Uterus (tissue), 4 donors: ENCODE measurements around the gene ZNF263. TPM values are rescaled to one million over a fixed set of nuclear protein-coding genes. Genes with fewer than 3 reads are reported as not detected.
A peak's percentile ranks its signal among the peaks of the same experiment; 100 is the strongest.

Experiments
- DNase-seq, 2 donors: peaks; one replicate each; pipeline ENCODE4 v3.0.0-alpha.2; 2019 to 2020
- H3K27ac ChIP-seq, 2 donors: fragments of 200-600 bp; sonication (generic); 1 replicate in 1 of 2; 2 replicates in 1 of 2; pipeline ENCODE4 v1.5.1; 2016 to 2018
- H3K27me3 ChIP-seq, 2 donors: fragments of 200-600 bp; sonication (generic); one replicate each; pipeline ENCODE4 v1.5.1; 2018 to 2019; ENCODE audit warnings: control low read depth in 1 of 2
- H3K36me3 ChIP-seq, 2 donors: fragments of 200-600 bp; sonication (generic); one replicate each; pipeline ENCODE4 v1.5.1; 2019; ENCODE audit warnings: control low read depth in 1 of 2
- H3K4me1 ChIP-seq, 2 donors: fragments of 200-600 bp; sonication (generic); one replicate each; pipeline ENCODE4 v1.5.1; 2018 to 2019; ENCODE audit warnings: control low read depth in 1 of 2
- H3K4me3 ChIP-seq, 2 donors: fragments of 200-600 bp; sonication (generic); 1 replicate in 1 of 2; 2 replicates in 1 of 2; pipeline ENCODE4 v1.5.1; 2018 to 2019; ENCODE audit warnings: mild to moderate bottlenecking in 1 of 2
- H3K9me3 ChIP-seq, 2 donors: fragments of 200-600 bp; sonication (generic); one replicate each; pipeline ENCODE4 v1.5.1; 2019; ENCODE audit warnings: control low read depth in 1 of 2
- POLR2A ChIP-seq, 2 donors: fragments of 450-650 bp; IDR thresholded peaks; one replicate each; pipeline ENCODE4 v1.6.1; 2016; ENCODE audit warnings: antibody characterized with exemption in 2 of 2, mild to moderate bottlenecking in 1 of 2, moderate library complexity in 1 of 2
- intact Hi-C: fragments of 100-400 bp; cut with DNase I; formaldehyde crosslinking; loops from one replicate; pipeline ENCODE4 v1.15.1; 2023; ENCODE audit warnings: low total_unique reads
- total RNA-seq, 4 donors: library from RNA; depleted of rRNA in 3 of 4; stranded (reverse); fragments of >200 nt in 3 of 4; gene quantifications; one replicate each; pipeline versions ENCODE4 v1.1.0 to v1.2.4, GENCODE V29; 2014 to 2023
- TF ChIP-seq, protein P1 (sequence below), 4 experiments: fragments of 200-600 bp in 2 of 4; fragments of 450-650 bp in 2 of 4; sonication (generic) in 2 of 4; IDR thresholded peaks; one replicate each; pipeline ENCODE4 v1.5.1; 2016 to 2019; ENCODE audit warnings: antibody characterized with exemption in 4 of 4, mild to moderate bottlenecking in 2 of 4, moderate library complexity in 1 of 4
- donor health status: DM: yes; HTN: yes; CAD: no.

The ZNF263 gene
- total RNA-seq, 4 donors from 2014 or later = 13.2 to 82.5 (median 53.9) TPM

DNA sequence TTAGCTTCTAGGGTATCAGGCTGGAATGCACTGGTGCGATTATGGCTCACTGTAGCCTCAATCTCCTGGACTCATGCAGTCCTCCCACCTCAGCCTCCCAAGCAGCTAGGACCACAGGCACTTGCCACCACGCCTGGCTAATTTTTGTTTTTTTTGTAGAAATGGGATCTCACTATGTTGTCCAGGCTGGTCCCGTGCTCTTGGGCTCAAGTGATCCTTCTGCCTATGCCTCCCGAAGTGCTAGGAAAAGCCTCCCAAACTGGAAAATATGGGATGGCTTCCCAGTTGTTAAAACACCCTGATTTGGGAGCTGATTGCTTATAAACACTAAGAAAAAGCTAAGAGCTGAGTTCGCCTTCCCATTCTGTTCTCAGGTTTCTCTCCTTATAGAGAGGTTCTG lies 6.6 kb upstream of the ZNF263 start:
- no peak for DNase-seq
- intact Hi-C loops = no loop called here

DNA sequence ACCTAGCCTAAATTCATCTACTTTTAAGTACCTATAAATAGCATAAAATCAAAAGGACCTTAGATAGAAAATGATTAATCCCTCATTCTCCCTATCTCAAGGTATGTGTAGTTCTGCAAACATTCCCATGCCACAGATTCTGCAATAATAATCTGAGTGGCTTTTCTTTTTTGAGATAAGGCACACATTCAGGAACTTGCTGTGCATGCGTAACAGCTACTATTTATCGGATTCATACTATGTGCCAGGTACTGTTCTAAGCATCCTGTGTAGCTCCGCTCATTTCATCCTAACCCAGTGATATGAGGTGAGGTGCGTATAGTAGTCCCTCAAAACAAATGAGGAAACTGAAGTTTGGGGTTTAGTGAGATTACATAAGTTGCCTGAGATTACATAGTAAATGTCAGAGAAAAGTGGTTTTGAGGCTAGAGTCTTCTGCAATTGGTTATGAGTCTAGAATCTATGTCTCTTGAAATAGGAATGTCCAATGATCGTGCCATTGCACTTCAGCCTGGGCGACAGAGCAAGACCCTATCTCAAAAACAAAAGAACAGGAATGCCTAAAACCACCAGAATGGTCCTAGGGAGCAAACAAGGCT lies 2.0 kb upstream of the ZNF263 start:
- Histone ChIP-seq H3K4me3 (no peak overlapping the region), H3K4me1 (peaks cover 0 to 6% of the 10 kb centered on the region in 2 donors), H3K36me3 (no peaks in the 10 kb centered on the region), H3K9me3 (peaks cover 0 to 4% of the 10 kb centered on the region in 2 donors), H3K27me3 (no peaks in the 10 kb centered on the region), H3K27ac (no peak overlapping the region)
- intact Hi-C loops = no loop called here
- no peak for TF ChIP-seq POLR2A (IDR thresholded peaks at IDR 0.05)
- TF ChIP-seq, protein P1, sequence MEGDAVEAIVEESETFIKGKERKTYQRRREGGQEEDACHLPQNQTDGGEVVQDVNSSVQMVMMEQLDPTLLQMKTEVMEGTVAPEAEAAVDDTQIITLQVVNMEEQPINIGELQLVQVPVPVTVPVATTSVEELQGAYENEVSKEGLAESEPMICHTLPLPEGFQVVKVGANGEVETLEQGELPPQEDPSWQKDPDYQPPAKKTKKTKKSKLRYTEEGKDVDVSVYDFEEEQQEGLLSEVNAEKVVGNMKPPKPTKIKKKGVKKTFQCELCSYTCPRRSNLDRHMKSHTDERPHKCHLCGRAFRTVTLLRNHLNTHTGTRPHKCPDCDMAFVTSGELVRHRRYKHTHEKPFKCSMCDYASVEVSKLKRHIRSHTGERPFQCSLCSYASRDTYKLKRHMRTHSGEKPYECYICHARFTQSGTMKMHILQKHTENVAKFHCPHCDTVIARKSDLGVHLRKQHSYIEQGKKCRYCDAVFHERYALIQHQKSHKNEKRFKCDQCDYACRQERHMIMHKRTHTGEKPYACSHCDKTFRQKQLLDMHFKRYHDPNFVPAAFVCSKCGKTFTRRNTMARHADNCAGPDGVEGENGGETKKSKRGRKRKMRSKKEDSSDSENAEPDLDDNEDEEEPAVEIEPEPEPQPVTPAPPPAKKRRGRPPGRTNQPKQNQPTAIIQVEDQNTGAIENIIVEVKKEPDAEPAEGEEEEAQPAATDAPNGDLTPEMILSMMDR (IDR thresholded peaks at IDR 0.05) = no peak
- no peak for DNase-seq

More for the DNA sequence above, 6.6 kb upstream of the ZNF263 start:
- H3K27me3 ChIP-seq = no peaks in the 10 kb centered on the region
- no peak overlapping the region for H3K4me3 ChIP-seq
- TF ChIP-seq, protein P1 (IDR thresholded peaks at IDR 0.05) = no peak
- no peak for TF ChIP-seq POLR2A (IDR thresholded peaks at IDR 0.05)
- no peak overlapping the region for H3K27ac ChIP-seq
- no peaks in the 10 kb centered on the region for H3K9me3 ChIP-seq
- H3K36me3 ChIP-seq = no peaks in the 10 kb centered on the region
- no peaks in the 10 kb centered on the region for H3K4me1 ChIP-seq

DNA sequence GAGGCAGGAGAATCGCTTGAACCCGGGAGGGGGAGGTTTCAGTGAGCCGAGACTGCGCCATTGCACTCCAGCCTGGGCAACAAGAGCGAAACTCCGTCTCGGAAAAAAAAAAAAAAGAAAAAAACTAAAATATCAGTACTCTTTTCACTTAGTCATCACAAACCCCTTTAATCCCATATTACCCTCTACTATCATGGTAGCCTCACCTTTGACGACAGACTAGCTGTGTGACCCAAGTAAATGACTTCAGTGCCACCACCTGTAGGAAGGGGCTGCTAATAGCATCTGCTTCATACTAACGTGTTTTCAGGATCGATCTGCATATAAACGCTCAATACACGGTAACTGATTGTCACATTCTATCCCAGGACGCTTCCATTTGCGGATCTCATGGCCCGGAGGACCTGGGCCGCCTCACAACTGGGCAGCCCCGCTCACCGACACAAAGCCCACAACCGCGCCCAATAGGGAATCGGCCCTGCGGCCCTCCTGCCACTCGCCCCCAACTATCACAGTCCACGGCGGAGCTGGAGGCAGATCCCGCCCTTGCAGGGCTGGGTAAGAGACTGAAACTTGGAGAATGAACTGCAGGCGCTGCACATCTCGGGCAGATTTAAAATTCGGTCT lies 1.1 kb upstream of the ZNF263 start:
- H3K4me1 ChIP-seq = peaks cover 0 to 6% of the 10 kb centered on the region in 2 donors
- H3K27me3 ChIP-seq = no peaks in the 10 kb centered on the region
- H3K27ac ChIP-seq = peak overlapping the region; percentile 99
- intact Hi-C loops = no loop called here
- peaks cover 0 to 5% of the 10 kb centered on the region in 2 donors for H3K9me3 ChIP-seq
- H3K36me3 ChIP-seq = no peaks in the 10 kb centered on the region
- no peak for DNase-seq
- TF ChIP-seq, protein P1 (IDR thresholded peaks at IDR 0.05) = no peak
- no peak for TF ChIP-seq POLR2A (IDR thresholded peaks at IDR 0.05)
- H3K4me3 ChIP-seq = peak overlapping the region; percentile 70 to 94

DNA sequence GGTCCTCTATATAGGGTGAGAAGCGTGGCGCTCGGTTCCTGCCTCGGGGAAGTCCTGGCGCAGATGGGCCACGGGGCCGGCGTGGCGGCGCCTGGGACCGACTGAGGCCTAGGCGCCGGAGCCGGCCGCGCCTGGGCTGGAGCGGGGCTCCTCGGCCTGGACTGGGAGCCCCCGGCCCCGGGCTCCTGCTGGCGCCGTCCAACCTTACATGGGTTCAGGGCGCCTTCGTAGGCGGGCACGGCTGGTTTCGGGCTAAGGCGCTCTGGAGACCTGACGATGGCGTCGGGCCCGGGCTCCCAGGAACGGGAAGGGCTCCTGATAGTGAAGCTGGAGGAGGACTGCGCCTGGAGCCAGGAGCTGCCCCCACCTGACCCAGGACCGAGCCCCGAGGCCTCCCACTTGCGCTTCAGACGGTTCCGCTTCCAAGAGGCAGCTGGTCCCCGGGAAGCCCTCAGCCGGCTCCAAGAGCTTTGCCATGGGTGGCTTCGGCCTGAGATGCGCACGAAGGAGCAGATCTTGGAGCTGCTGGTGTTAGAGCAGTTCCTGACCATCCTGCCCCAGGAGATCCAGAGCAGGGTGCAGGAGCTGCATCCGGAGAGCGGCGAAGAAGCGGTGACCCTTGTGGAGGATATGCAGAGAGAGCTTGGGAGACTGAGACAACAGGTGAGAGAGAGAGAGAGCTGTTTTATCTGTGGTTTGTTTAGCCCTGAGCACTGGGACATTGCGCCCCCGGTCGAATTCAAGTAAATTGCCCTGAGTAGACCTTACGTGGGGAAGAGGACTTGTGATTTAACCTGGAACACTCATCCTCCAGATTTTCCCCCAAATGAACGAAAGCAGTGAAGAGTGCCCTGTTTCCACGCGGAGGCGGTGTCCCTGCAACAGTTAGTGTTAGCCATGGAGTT lies 504 bp downstream of the ZNF263 start:
- peaks cover 0 to 17% of the 10 kb centered on the region in 2 donors for H3K9me3 ChIP-seq
- H3K27ac ChIP-seq = peak overlapping the region; percentile 99
- H3K36me3 ChIP-seq = no peaks in the 10 kb centered on the region
- peak overlapping the region; percentile 70 to 94 for H3K4me3 ChIP-seq
- H3K4me1 ChIP-seq = peaks cover 0 to 6% of the 10 kb centered on the region in 2 donors
- DNase-seq = peak in 1 of 2 donors; percentile 22
- intact Hi-C loops = no loop called here
- no peaks in the 10 kb centered on the region for H3K27me3 ChIP-seq
- no peak for TF ChIP-seq POLR2A (IDR thresholded peaks at IDR 0.05)
- TF ChIP-seq, protein P1 (IDR thresholded peaks at IDR 0.05) = peak in 1 of 4 experiments; percentile 11
